GM12865 (cell line): Measurements from ENCODE around the gene KIF26B.

Experiments used
- DNase-seq: peaks from one replicate; pipeline ENCODE4 v3.0.0; 2010; ENCODE audit warnings: low read depth
- H3K4me3 ChIP-seq: 2 replicates; pipeline ENCODE4 v1.5.1; 2011; ENCODE audit warnings: mild to moderate bottlenecking, low read depth, low read length, control low read depth
- CTCF ChIP-seq: IDR thresholded peaks from 2 replicates; pipeline ENCODE4 v1.5.1; 2011; ENCODE audit warnings: low read length, control low read depth, low read depth, inconsistent platforms; ENCODE audit not compliant: insufficient read depth; ENCODE audit errors: missing control alignments

The KIF26B gene

GRCh38 chr1:245481261-245481660 is 326.5 kb downstream of the KIF26B start:
- no peak overlapping the region for H3K4me3 ChIP-seq
- DNase-seq: no peak
- TF ChIP-seq CTCF: no peak

- no peak for TF ChIP-seq CTCF
- no peak overlapping the region for H3K4me3 ChIP-seq
- no peak for DNase-seq
Measured at GRCh38 chr1:245483247-245483646, 328.5 kb downstream of the KIF26B start.

GRCh38 chr1:245484176-245484575 is 329.4 kb downstream of the KIF26B start:
- no peak for TF ChIP-seq CTCF
- no peak overlapping the region for H3K4me3 ChIP-seq
- DNase-seq: no peak

- H3K4me3 ChIP-seq: no peak overlapping the region
- DNase-seq: no peak
- no peak for TF ChIP-seq CTCF
Measured at GRCh38 chr1:245485996-245486395, 331.2 kb downstream of the KIF26B start.

- TF ChIP-seq CTCF: no peak
- DNase-seq: no peak
- no peak overlapping the region for H3K4me3 ChIP-seq
Measured at GRCh38 chr1:245486775-245487470, 332.1 kb downstream of the KIF26B start.

GRCh38 chr1:245488346-245489129 is 333.8 kb downstream of the KIF26B start:
- TF ChIP-seq CTCF: no peak
- DNase-seq: no peak
- no peak overlapping the region for H3K4me3 ChIP-seq

GRCh38 chr1:245489838-245490237 is 335.1 kb downstream of the KIF26B start:
- H3K4me3 ChIP-seq: no peak overlapping the region
- DNase-seq: no peak
- TF ChIP-seq CTCF: no peak
